Activated CD4-positive, alpha-beta T cell treated with anti-CD3 and anti-CD28 coated beads, Interleukin-2, amount 50 U/mL, for 48 hours (primary cell): ENCODE data around the gene CCDC92.

Experiments
- DNase-seq, 2 experiments: peaks; one replicate each; pipeline ENCODE4 v3.0.0-alpha.2; 2020

The CCDC92 gene

GRCh38 chr12:123971770-123972456 is 718 bp downstream of the CCDC92 start:
- DNase-seq = peak; percentile 37 to 39

- DNase-seq = no peak
Observed at GRCh38 chr12:123971449-123971769, 1.2 kb downstream of the CCDC92 start.

GRCh38 chr12:123967121-123967586 is 5.5 kb downstream of the CCDC92 start:
- no peak for DNase-seq

- no peak for DNase-seq
Observed at GRCh38 chr12:123966596-123966995, 6.0 kb downstream of the CCDC92 start.

- no peak for DNase-seq
Observed at GRCh38 chr12:123965382-123965781, 7.2 kb downstream of the CCDC92 start.

- DNase-seq = no peak
Observed at GRCh38 chr12:123963821-123964220, 8.8 kb downstream of the CCDC92 start.

GRCh38 chr12:123962513-123962912 is 10.1 kb downstream of the CCDC92 start:
- no peak for DNase-seq

GRCh38 chr12:123961585-123962345 is 10.9 kb downstream of the CCDC92 start:
- no peak for DNase-seq

GRCh38 chr12:123960856-123961255 is 11.8 kb downstream of the CCDC92 start:
- DNase-seq = no peak

- DNase-seq = no peak
Observed at GRCh38 chr12:123960029-123960735, 12.4 kb downstream of the CCDC92 start.

- DNase-seq = no peak
Observed at GRCh38 chr12:123958876-123959275, 13.8 kb downstream of the CCDC92 start.

- no peak for DNase-seq
Observed at GRCh38 chr12:123958462-123958861, 14.2 kb downstream of the CCDC92 start.

- DNase-seq = no peak
Observed at GRCh38 chr12:123957196-123957595, 15.4 kb downstream of the CCDC92 start.

GRCh38 chr12:123956249-123956648 is 16.4 kb downstream of the CCDC92 start:
- no peak for DNase-seq

- DNase-seq = no peak
Observed at GRCh38 chr12:123954647-123955350, 17.8 kb downstream of the CCDC92 start.

- DNase-seq = no peak
Observed at GRCh38 chr12:123952037-123952436, 20.6 kb downstream of the CCDC92 start.

- DNase-seq = no peak
Observed at GRCh38 chr12:123951467-123951866, 21.2 kb downstream of the CCDC92 start.

GRCh38 chr12:123950476-123951349 is 21.9 kb downstream of the CCDC92 start:
- DNase-seq = no peak

GRCh38 chr12:123949770-123950165 is 22.9 kb downstream of the CCDC92 start:
- no peak for DNase-seq

- DNase-seq = no peak
Observed at GRCh38 chr12:123948796-123949769, 23.5 kb downstream of the CCDC92 start.

GRCh38 chr12:123948401-123948795 is 24.2 kb downstream of the CCDC92 start:
- no peak for DNase-seq
